AG04450 (cell line): ENCODE results near the gene KDELR3. TPM values are rescaled to one million over a fixed set of nuclear protein-coding genes. Genes with fewer than 3 reads are reported as not detected.
"Not testable (repeated sequence)": the region's sequence is repeated elsewhere in the genome, so short reads cannot be mapped to it uniquely, and the experiment has no call there.

Source experiments
- CTCF ChIA-PET: fragments of 300-600, 350-600 bp; formaldehyde crosslinking; extraction: SDS; loops from one replicate; lab custom pipeline; 2022; ENCODE audit warnings: antibody characterized with exemption, inconsistent platforms; lab: Charles Lee
- POLR2A ChIA-PET: fragments of 350-600 bp; formaldehyde crosslinking; extraction: SDS; loops from one replicate; lab custom pipeline; 2021; ENCODE audit warnings: antibody characterized with exemption, inconsistent platforms; lab: Yijun Ruan, JAX
- DNase-seq: peaks from one replicate; pipeline ENCODE4 v3.0.0-alpha.2; 2011; ENCODE audit warnings: low read depth, low spot score
- H3K27ac ChIP-seq: one replicate; pipeline ENCODE4 v1.5.1; 2012; ENCODE audit warnings: low read depth, low read length, control low read depth
- H3K27me3 ChIP-seq: one replicate; pipeline ENCODE4 v1.6.0; 2012; ENCODE audit warnings: low read length; ENCODE audit not compliant: control insufficient read depth, insufficient read depth
- H3K4me3 ChIP-seq: 2 replicates; pipeline ENCODE4 v1.5.1; 2011; ENCODE audit warnings: mild to moderate bottlenecking, low read depth, low read length, control low read depth
- H3K9me3 ChIP-seq: 2 replicates; pipeline ENCODE4 v1.5.1; 2012; ENCODE audit warnings: low read length; ENCODE audit not compliant: control insufficient read depth, insufficient read depth
- CTCF ChIP-seq: IDR thresholded peaks from 2 replicates; pipeline ENCODE4 v1.5.1; 2011; ENCODE audit warnings: low read depth, low read length, control low read depth, inconsistent platforms
- polyA plus RNA-seq: library from polyadenylated mRNA; depleted of rRNA; stranded (reverse); fragments of >200 nt; gene quantifications from 2 replicates; pipeline ENCODE4 v1.2.3, GENCODE V29; 2011

The KDELR3 gene
- polyA plus RNA-seq, 1 experiment, result 278 TPM

- no peaks in the 10 kb centered on the region for H3K27me3 ChIP-seq
- ChIA-PET POLR2A (no interaction called here), CTCF (no interaction called here)
- TF ChIP-seq CTCF, result no peak
- H3K9me3 ChIP-seq, result no peaks in the 10 kb centered on the region; the same call in 1 of the 2 replicates
- DNase-seq, result no peak
- peak overlapping the region; percentile 99 for H3K4me3 ChIP-seq
- H3K27ac ChIP-seq, result no peak overlapping the region
These were observed 1.4 kb downstream of the KDELR3 start for GRCh38 chr22:38469306-38469781.

GRCh38 chr22:38470179-38470578 lies 2.3 kb downstream of the KDELR3 start:
- POLR2A ChIA-PET, DNase-seq, H3K4me3 ChIP-seq, H3K27me3 ChIP-seq, H3K9me3 ChIP-seq, H3K27ac ChIP-seq: not testable (repeated sequence)
- CTCF ChIA-PET, result interaction anchor here (1.0 kb wide), 1 partner anchor 19 kb away, joined by 3 read pairs; no protein-coding TSS in a partner anchor

- ChIA-PET POLR2A (interaction anchor here (0.6 kb wide), 1 partner anchor 41 kb away, joined by 5 read pairs; no protein-coding TSS in a partner anchor), CTCF (no interaction called here)
- Histone ChIP-seq H3K4me3 (no peak overlapping the region), H3K9me3 (no peaks in the 10 kb centered on the region; the same call in 1 of the 2 replicates), H3K27ac (no peak overlapping the region), H3K27me3 (no peaks in the 10 kb centered on the region)
- no peak for DNase-seq
- TF ChIP-seq CTCF, result no peak
These were observed 3.3 kb downstream of the KDELR3 start for GRCh38 chr22:38471237-38471636.

GRCh38 chr22:38474003-38474607 lies 6.2 kb downstream of the KDELR3 start:
- CTCF ChIA-PET, result no interaction called here
- Histone ChIP-seq H3K4me3 (no peak overlapping the region), H3K27me3 (no peaks in the 10 kb centered on the region), H3K9me3 (no peaks in the 10 kb centered on the region), H3K27ac (peak overlapping the region; percentile 11)
- POLR2A ChIA-PET, result no interaction called here
- no peak for TF ChIP-seq CTCF
- no peak for DNase-seq

GRCh38 chr22:38477585-38477984 lies 9.7 kb downstream of the KDELR3 start:
- no peak for TF ChIP-seq CTCF
- H3K4me3 ChIP-seq, result no peak overlapping the region
- DNase-seq, result no peak
- ChIA-PET POLR2A (interaction anchor here (0.6 kb wide), 1 partner anchor 159 kb away, joined by 11 read pairs; no protein-coding TSS in a partner anchor), CTCF (no interaction called here)
- H3K27ac ChIP-seq, result peak overlapping the region; percentile 31
- H3K27me3 ChIP-seq, result no peaks in the 10 kb centered on the region
- no peaks in the 10 kb centered on the region for H3K9me3 ChIP-seq
